Right lobe of liver (tissue), 4 donors: ENCODE measurements around the gene NEDD9.

Source experiments
- CTCF ChIP-seq, 4 donors: fragments of 200-600 bp in 3 of 4; fragments of 450-650 bp in 1 of 4; IDR thresholded peaks; one replicate each; pipeline versions ENCODE4 v1.5.1 to v1.8.0; 2016 to 2022; ENCODE audit warnings: antibody characterized with exemption in 4 of 4, mild to moderate bottlenecking in 2 of 4
- POLR2A ChIP-seq: fragments of 450-650 bp; IDR thresholded peaks from one replicate; pipeline ENCODE4 v1.6.1; 2017; ENCODE audit warnings: antibody characterized with exemption, mild to moderate bottlenecking
- donor health status: DM: no; HTN: no; CAD: no.
- donor health status: DM: no; HTN: no; CAD: no.
- donor health status: DM: no; HTN: yes; CAD: no.

- TF ChIP-seq CTCF (IDR thresholded peaks at IDR 0.05) (no peak), POLR2A (no peak)
These were observed 18.2 kb downstream of the NEDD9 start for GRCh38 chr6:11214084-11214833.
